ENCODE measurements around the gene ZFR2.
"Not testable (repeated sequence)": the region's sequence is repeated elsewhere in the genome, so short reads cannot be mapped to it uniquely, and the experiment has no call there.

The ZFR2 gene

DNA sequence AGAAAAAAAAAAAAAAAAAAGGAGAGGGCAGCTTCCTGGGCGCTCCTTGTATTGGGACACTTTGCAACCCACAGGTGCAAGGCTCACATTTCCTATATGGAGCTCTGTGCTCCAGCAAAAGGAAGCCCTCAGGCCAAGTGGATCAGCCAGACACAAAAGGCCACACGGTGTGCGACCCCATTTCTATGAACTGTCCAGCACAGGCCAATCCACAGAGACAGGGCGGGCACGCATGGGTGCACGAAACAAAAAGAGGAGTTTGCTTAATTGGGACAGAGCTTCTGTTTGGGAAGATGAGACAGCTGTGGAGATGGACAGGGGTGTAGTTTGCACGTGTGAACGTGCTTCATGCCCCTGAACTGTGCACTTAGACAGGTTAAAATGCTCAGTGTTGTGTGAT is 51.1 kb downstream of the ZFR2 start:
- H3K36me3 ChIP-seq (ENCODE audit: control insufficient read depth, insufficient read depth, low read length) = no peaks in the 10 kb centered on the region
- no peak overlapping the region for H3K4me3 ChIP-seq (ENCODE audit: low read length)
- H3K27me3 ChIP-seq (ENCODE audit: control insufficient read depth, insufficient read depth, low read length) = no peaks in the 10 kb centered on the region
- WGBS (ENCODE audit: insufficient coverage, insufficient read length) = no CpG with 5 or more reads among the region's 8 CpGs
- no peak overlapping the region for H3K27ac ChIP-seq (ENCODE audit: low read length)
- no peak for DNase-seq (ENCODE audit: low read depth, low spot score)
- H3K4me1 ChIP-seq (ENCODE audit: control insufficient read depth, insufficient read depth, low read length) = no peaks in the 10 kb centered on the region
- no peaks in the 10 kb centered on the region for H3K9me3 ChIP-seq (ENCODE audit: control insufficient read depth, insufficient read depth, low read length)

DNA sequence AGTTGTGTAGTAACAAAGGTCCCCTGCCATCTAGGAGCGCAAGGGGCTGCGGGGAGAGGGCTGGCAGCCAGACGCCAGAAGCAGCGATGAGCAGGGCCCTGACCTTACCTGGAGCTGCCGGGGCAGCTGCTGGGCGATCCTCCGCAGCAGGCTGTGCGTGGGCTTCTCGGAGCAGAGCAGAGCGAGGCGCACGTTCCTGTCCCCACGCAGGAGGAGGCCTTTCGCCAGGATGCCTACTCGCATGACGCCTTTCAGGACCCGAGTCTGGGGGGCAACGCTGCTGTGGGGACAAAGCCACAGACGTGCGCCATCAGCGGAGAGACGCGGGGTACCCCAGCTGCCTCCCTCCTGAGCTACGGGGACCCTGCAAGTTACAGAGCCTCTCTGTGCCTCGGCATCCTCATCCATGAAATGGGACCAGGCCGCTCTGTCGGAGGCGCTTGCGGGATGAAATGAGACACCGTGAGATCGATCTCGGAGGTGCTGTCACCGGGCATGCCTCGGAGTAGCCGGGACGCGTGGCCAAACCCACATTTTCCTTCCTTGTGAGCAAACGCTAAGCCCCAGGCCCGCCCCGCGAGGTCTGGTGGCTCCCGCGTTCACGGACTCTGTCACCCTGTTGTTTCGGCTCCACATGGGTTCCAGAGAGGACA is 52.1 kb downstream of the ZFR2 start:
- no peak overlapping the region for H3K27ac ChIP-seq (ENCODE audit: low read length)
- H3K27me3 ChIP-seq (ENCODE audit: control insufficient read depth, insufficient read depth, low read length) = no peaks in the 10 kb centered on the region
- no CpG with 5 or more reads among the region's 45 CpGs for WGBS (ENCODE audit: insufficient coverage, insufficient read length)
- H3K4me3 ChIP-seq (ENCODE audit: low read length) = no peak overlapping the region
- H3K9me3 ChIP-seq (ENCODE audit: control insufficient read depth, insufficient read depth, low read length) = no peaks in the 10 kb centered on the region
- DNase-seq (ENCODE audit: low read depth, low spot score) = no peak
- H3K4me1 ChIP-seq (ENCODE audit: control insufficient read depth, insufficient read depth, low read length) = no peaks in the 10 kb centered on the region
- no peaks in the 10 kb centered on the region for H3K36me3 ChIP-seq (ENCODE audit: control insufficient read depth, insufficient read depth, low read length)

GRCh38 chr19:3816148-3816547 is 52.7 kb downstream of the ZFR2 start:
- not testable (repeated sequence) for H3K4me1 ChIP-seq (ENCODE audit: control insufficient read depth, insufficient read depth, low read length); H3K4me3 ChIP-seq (ENCODE audit: low read length); H3K36me3 ChIP-seq (ENCODE audit: control insufficient read depth, insufficient read depth, low read length); H3K27ac ChIP-seq (ENCODE audit: low read length); DNase-seq (ENCODE audit: low read depth, low spot score); H3K27me3 ChIP-seq (ENCODE audit: control insufficient read depth, insufficient read depth, low read length); H3K9me3 ChIP-seq (ENCODE audit: control insufficient read depth, insufficient read depth, low read length)
- no CpG with 5 or more reads among the region's 9 CpGs for WGBS (ENCODE audit: insufficient coverage, insufficient read length)

- Histone ChIP-seq H3K4me3 (ENCODE audit: low read length) (no peak overlapping the region), H3K36me3 (ENCODE audit: control insufficient read depth, insufficient read depth, low read length) (no peaks in the 10 kb centered on the region), H3K9me3 (ENCODE audit: control insufficient read depth, insufficient read depth, low read length) (no peaks in the 10 kb centered on the region), H3K27me3 (ENCODE audit: control insufficient read depth, insufficient read depth, low read length) (no peaks in the 10 kb centered on the region), H3K4me1 (ENCODE audit: control insufficient read depth, insufficient read depth, low read length) (no peaks in the 10 kb centered on the region), H3K27ac (ENCODE audit: low read length) (no peak overlapping the region)
- no peak for DNase-seq (ENCODE audit: low read depth, low spot score)
- WGBS (ENCODE audit: insufficient coverage, insufficient read length) = no CpG with 5 or more reads among the region's 4 CpGs
Observed at GRCh38 chr19:3814648-3815047, 54.2 kb downstream of the ZFR2 start.

- no peak for DNase-seq (ENCODE audit: low read depth, low spot score)
- no peak overlapping the region for H3K4me3 ChIP-seq (ENCODE audit: low read length)
- no peaks in the 10 kb centered on the region for H3K9me3 ChIP-seq (ENCODE audit: control insufficient read depth, insufficient read depth, low read length)
- H3K27ac ChIP-seq (ENCODE audit: low read length) = no peak overlapping the region
- WGBS (ENCODE audit: insufficient coverage, insufficient read length) = no CpG with 5 or more reads among the region's 22 CpGs
- H3K4me1 ChIP-seq (ENCODE audit: control insufficient read depth, insufficient read depth, low read length) = no peaks in the 10 kb centered on the region
- no peaks in the 10 kb centered on the region for H3K27me3 ChIP-seq (ENCODE audit: control insufficient read depth, insufficient read depth, low read length)
- no peaks in the 10 kb centered on the region for H3K36me3 ChIP-seq (ENCODE audit: control insufficient read depth, insufficient read depth, low read length)
Observed at GRCh38 chr19:3813473-3814392, 55.1 kb downstream of the ZFR2 start.

DNA sequence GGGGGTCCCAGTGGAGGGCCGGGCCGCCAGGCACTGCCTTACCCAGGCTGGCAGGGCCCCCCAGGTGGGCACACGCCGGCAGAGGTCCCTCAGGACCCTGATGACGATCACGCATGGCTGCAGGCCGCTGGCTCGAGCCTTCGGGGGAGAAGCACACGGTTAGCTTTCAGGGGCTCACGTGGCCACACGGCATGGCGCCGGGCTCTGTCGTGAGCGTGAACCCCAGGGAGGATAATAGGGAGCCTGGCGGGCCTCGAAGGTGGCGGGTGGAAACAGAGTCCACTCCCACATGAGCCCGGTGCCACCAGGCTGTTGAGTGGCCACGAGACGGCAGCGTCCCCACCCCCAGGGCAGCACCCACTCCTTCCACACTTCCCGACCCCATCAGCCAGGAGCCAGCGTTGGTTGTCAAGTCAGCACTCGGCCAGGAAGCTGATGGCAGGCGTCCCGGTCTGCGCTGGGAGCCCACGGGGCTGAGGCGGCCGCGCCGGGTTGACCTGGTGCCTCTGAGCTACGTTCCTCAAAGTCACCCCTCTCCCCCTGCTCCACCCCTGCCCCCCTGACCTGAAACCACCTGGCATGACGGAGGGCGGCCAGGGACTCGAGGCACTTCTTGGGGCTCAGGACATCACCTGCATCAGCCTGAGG is 58.0 kb downstream of the ZFR2 start:
- no peak for DNase-seq (ENCODE audit: low read depth, low spot score)
- H3K9me3 ChIP-seq (ENCODE audit: control insufficient read depth, insufficient read depth, low read length) = no peaks in the 10 kb centered on the region
- no peak overlapping the region for H3K27ac ChIP-seq (ENCODE audit: low read length)
- H3K36me3 ChIP-seq (ENCODE audit: control insufficient read depth, insufficient read depth, low read length) = no peaks in the 10 kb centered on the region
- no CpG with 5 or more reads among the region's 38 CpGs for WGBS (ENCODE audit: insufficient coverage, insufficient read length)
- no peaks in the 10 kb centered on the region for H3K4me1 ChIP-seq (ENCODE audit: control insufficient read depth, insufficient read depth, low read length)
- H3K4me3 ChIP-seq (ENCODE audit: low read length) = no peak overlapping the region
- no peaks in the 10 kb centered on the region for H3K27me3 ChIP-seq (ENCODE audit: control insufficient read depth, insufficient read depth, low read length)

DNA sequence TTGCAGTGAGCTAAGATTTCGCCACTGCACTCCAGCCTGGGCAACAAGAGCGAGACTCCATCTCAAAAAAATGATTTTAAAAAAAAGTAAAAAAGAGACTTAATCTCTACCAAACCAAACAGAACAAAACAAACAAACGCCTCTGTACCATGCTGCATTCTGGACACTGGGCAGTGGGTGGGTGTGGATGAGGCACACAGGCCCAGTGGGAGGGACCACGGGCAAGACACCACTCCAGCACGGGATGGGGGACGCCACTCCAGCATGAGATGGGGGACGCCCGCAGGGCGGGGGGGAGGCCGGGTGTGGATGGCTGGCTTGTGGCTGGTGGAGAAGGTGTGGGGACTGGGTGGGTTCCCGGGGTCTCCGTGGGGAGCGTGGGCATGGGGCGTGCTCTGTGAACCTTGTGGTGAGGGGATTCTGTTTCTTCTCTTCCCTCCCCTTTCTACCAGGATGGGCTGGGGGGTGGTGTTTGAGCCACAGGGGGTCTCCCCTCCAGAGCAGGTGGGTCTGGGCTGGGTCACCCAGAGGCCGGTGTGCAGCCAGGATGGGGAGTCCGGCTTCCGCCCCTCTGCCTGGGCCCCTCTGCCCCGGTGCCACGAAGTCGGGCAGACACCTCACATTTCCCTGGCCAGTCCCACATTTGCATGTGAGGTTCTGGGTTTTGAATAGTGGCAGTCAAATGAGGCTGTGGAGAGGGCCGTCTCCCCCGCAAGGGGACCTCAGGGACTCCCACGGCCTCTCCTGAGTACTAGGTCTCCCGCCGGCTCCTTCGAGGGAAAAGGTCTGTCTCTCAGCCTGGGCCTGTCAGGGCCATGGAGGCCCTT is 58.7 kb downstream of the ZFR2 start:
- Histone ChIP-seq H3K4me1 (ENCODE audit: control insufficient read depth, insufficient read depth, low read length) (no peaks in the 10 kb centered on the region), H3K27ac (ENCODE audit: low read length) (no peak overlapping the region), H3K36me3 (ENCODE audit: control insufficient read depth, insufficient read depth, low read length) (no peaks in the 10 kb centered on the region), H3K4me3 (ENCODE audit: low read length) (no peak overlapping the region), H3K27me3 (ENCODE audit: control insufficient read depth, insufficient read depth, low read length) (no peaks in the 10 kb centered on the region), H3K9me3 (ENCODE audit: control insufficient read depth, insufficient read depth, low read length) (no peaks in the 10 kb centered on the region)
- WGBS (ENCODE audit: insufficient coverage, insufficient read length) = no CpG with 5 or more reads among the region's 26 CpGs
- no peak for DNase-seq (ENCODE audit: low read depth, low spot score)

DNA sequence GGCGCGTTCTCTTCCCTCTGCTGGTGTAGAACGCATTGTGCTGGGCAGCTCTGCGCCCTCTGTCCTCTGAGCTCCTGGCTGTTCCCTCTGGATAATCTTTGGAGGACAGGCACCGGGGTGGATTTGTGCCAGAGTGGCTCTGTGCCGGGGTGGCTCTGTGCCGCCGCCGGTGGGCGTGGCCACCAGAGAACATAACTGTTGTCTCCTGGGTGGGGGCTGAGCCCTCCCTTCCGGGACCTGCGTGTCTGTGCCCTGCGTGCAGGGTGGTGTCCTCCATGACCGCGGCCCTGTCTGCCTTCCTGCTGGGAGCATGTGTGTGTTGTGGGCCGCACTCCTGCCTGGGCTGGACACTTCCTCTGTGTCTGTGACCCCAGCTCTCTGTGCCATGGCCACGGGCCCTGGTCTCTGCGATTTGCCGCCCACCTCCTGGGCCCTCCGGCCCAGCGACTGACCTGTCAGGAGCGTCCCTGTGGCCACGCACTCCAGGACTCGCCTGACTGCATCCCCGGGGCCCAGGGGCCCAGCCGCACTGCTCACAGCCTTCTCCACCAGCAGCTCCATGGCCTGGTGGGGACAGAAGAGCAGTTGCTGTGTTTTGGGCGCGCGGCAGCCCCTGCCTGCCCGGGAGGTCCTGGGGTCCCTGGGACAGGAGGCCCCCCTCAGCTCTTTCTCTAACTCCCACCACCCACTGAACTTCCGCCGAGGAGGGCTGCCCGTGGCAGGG is 60.3 kb downstream of the ZFR2 start:
- Histone ChIP-seq H3K4me3 (ENCODE audit: low read length) (no peak overlapping the region), H3K27ac (ENCODE audit: low read length) (no peak overlapping the region), H3K36me3 (ENCODE audit: control insufficient read depth, insufficient read depth, low read length) (no peaks in the 10 kb centered on the region), H3K9me3 (ENCODE audit: control insufficient read depth, insufficient read depth, low read length) (no peaks in the 10 kb centered on the region), H3K27me3 (ENCODE audit: control insufficient read depth, insufficient read depth, low read length) (no peaks in the 10 kb centered on the region), H3K4me1 (ENCODE audit: control insufficient read depth, insufficient read depth, low read length) (no peaks in the 10 kb centered on the region)
- no peak for DNase-seq (ENCODE audit: low read depth, low spot score)
- WGBS (ENCODE audit: insufficient coverage, insufficient read length) = no CpG with 5 or more reads among the region's 33 CpGs

DNA sequence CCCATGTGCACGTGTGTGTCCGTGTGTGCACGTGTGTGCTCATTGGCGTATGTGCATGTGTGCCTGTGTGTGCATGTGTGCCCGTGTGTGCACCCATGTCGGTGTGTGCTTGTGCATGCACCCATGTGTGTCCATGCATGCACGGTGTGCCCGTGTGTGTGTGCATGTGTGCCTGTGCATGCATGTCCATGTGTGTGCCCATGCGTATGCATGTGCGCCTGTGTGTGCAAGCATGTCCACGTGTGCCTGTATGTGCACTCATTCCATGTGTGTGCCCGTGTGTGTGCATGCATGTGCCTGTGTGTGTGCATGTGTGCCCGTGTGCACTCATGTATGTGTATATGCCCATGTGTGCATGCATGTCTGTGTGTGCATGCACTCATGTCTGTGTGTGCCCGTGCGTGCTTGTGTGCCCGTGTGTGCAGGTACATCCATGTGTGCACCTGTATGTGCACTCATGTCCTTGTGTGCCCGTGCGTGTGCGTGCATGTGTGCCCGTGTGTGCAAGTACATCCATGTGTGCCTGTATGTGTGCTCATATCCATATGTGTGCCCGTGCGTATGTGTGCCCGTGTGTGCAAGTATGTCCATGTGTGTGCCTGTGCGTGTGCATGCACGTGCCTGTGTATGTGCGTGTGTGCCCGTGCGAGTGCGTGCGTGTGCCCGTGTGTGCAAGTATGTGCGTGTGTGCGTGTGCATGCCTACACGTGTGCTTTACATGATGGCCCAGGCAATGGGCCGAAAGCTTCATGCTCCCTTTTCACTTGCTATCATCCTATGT is 61.1 kb downstream of the ZFR2 start:
- DNase-seq (ENCODE audit: low read depth, low spot score) = no peak
- Histone ChIP-seq H3K27ac (ENCODE audit: low read length) (no peak overlapping the region), H3K4me1 (ENCODE audit: control insufficient read depth, insufficient read depth, low read length) (no peaks in the 10 kb centered on the region), H3K36me3 (ENCODE audit: control insufficient read depth, insufficient read depth, low read length) (no peaks in the 10 kb centered on the region), H3K9me3 (ENCODE audit: control insufficient read depth, insufficient read depth, low read length) (no peaks in the 10 kb centered on the region), H3K4me3 (ENCODE audit: low read length) (no peak overlapping the region), H3K27me3 (ENCODE audit: control insufficient read depth, insufficient read depth, low read length) (no peaks in the 10 kb centered on the region)
- WGBS (ENCODE audit: insufficient coverage, insufficient read length) = no CpG with 5 or more reads among the region's 35 CpGs
